ENCODE data around the gene FLII. TPM values are rescaled to one million over a fixed set of nuclear protein-coding genes. Genes with fewer than 3 reads are reported as not detected.

FLII gene
- total and polyA plus RNA-seq, 2 experiments from 2014 or later: 175 to 373 TPM

DNA sequence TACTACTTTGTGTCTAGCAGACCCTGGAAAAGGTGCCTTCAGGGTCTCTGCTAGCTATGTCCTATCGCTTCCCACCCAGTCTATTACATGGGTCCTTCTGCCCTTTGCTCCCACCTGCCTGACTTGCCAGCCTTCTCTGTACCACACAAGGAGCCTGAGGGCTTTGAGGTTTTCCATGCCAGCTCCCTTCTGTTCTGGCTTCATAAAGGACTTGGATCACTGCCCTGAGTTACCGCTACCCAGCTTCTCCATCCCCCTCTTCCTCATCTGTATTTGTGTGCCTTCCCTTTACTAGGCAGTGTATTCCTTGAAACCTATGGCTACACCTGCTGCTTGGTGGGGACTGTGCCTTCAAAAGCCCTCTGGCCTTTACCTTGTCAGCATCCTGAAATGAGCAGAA is 52.7 kb downstream of the FLII start (continued):
- TF ChIP-seq, protein P1, sequence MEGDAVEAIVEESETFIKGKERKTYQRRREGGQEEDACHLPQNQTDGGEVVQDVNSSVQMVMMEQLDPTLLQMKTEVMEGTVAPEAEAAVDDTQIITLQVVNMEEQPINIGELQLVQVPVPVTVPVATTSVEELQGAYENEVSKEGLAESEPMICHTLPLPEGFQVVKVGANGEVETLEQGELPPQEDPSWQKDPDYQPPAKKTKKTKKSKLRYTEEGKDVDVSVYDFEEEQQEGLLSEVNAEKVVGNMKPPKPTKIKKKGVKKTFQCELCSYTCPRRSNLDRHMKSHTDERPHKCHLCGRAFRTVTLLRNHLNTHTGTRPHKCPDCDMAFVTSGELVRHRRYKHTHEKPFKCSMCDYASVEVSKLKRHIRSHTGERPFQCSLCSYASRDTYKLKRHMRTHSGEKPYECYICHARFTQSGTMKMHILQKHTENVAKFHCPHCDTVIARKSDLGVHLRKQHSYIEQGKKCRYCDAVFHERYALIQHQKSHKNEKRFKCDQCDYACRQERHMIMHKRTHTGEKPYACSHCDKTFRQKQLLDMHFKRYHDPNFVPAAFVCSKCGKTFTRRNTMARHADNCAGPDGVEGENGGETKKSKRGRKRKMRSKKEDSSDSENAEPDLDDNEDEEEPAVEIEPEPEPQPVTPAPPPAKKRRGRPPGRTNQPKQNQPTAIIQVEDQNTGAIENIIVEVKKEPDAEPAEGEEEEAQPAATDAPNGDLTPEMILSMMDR (conservative IDR thresholded peaks at IDR 0.05; ENCODE audit: low read depth in 2 of 2): no peak
- TF ChIP-seq STAT1 (IDR thresholded peaks at IDR 0.05; ENCODE audit: unreplicated experiment): no peak
- TF ChIP-seq EZH2 (IDR thresholded peaks at IDR 0.05; ENCODE audit: low read depth, unreplicated experiment): no peak
- TF ChIP-seq ZNF331 (CRISPR knock-in tag; IDR thresholded peaks at IDR 0.05; ENCODE audit: low read depth): no peak
- TF ChIP-seq JUNB (IDR thresholded peaks at IDR 0.05; ENCODE audit: unreplicated experiment): no peak

DNA sequence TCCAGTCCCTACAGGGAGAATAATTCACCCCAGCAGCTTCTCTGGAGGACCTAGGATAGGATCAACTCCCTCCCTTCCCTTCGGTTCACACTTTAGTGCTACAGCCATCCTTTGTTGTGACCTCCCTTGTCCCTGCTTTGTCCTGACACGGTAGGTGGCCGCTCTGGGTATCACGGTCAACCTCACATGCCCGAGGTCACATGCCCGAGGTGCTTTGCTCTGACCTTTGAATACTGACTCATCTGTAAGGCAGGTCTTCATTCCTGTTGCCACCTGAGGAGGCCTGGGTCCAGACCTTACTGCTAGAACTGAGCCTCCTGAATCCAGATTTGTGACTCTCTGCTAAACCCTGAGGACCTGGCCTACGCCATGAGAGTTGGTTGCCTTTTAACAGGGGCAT is 55.2 kb downstream of the FLII start:
- Histone ChIP-seq H3K4me1 (ENCODE audit: insufficient read depth) (no peaks in the 10 kb centered on the region), H4K20me1 (replicated peaks; ENCODE audit: insufficient read depth) (peaks cover 51% of the 10 kb centered on the region), H3K4me3 (no peak overlapping the region), H2AFZ (no peak overlapping the region), H3F3A (replicated peaks; ENCODE audit: low read depth) (0 out of 2 replicates have a peak, but pooled peaks cover 2% of the 10 kb centered on the region), H3K9me2 (ENCODE audit: insufficient read depth) (no peaks in the 10 kb centered on the region), H3K27me3 (ENCODE audit: insufficient read depth) (no peaks in the 10 kb centered on the region), H3K27ac (ENCODE audit: low read depth) (no peak overlapping the region), H3K79me2 (replicated peaks; ENCODE audit: insufficient read depth) (peaks cover 58% of the 10 kb centered on the region), H3K4me2 (no peak overlapping the region), H3K36me3 (ENCODE audit: insufficient read depth) (peaks cover 11% of the 10 kb centered on the region; the same call in 1 of the 2 replicates)
- peaks cover 24% of the 10 kb centered on the region for H3K36me3 Mint-ChIP-seq (ENCODE audit: low read depth)
- no peaks in the 10 kb centered on the region for H3K9me3 Mint-ChIP-seq
- H3K27ac Mint-ChIP-seq: peak overlapping the region; percentile 72; the same call in 1 of the 2 replicates
- ATAC-seq: peak; percentile 85
- no peak for DNase-seq (ENCODE audit: low spot score)
- peaks cover 4% of the 10 kb centered on the region; the same call in 2 of the 3 replicates for H3K4me1 Mint-ChIP-seq
- no peak overlapping the region for H3K4me3 Mint-ChIP-seq
- no peak for TF ChIP-seq JUNB (IDR thresholded peaks at IDR 0.05; ENCODE audit: unreplicated experiment)
- no peak for TF ChIP-seq NANOG (IDR thresholded peaks at IDR 0.05; ENCODE audit: borderline replicate concordance)
- no peak for TF ChIP-seq CREB1 (CRISPR knock-in tag; IDR thresholded peaks at IDR 0.05; ENCODE audit: low read depth)
- TF ChIP-seq EZH2 (IDR thresholded peaks at IDR 0.05; ENCODE audit: low read depth, unreplicated experiment): no peak
- TF ChIP-seq STAT1 (IDR thresholded peaks at IDR 0.05; ENCODE audit: unreplicated experiment): no peak
- no peak for TF ChIP-seq EZH2phosphoT487 (IDR thresholded peaks at IDR 0.05; ENCODE audit: unreplicated experiment)
- no peak for TF ChIP-seq ZNF114 (CRISPR knock-in tag; IDR thresholded peaks at IDR 0.05)
- TF ChIP-seq, protein P1 (conservative IDR thresholded peaks at IDR 0.05; ENCODE audit: low read depth in 2 of 2): no peak
- peaks cover 3% of the 10 kb centered on the region for H3K27me3 Mint-ChIP-seq (ENCODE audit: insufficient read depth, low read depth, poor library complexity)

- no peaks in the 10 kb centered on the region for H3K4me1 ChIP-seq (ENCODE audit: insufficient read depth)
- no peaks in the 10 kb centered on the region for H3K9me3 Mint-ChIP-seq
- no peak overlapping the region for H3K4me3 ChIP-seq
- H3K9me2 ChIP-seq (ENCODE audit: insufficient read depth): no peaks in the 10 kb centered on the region
- no peak overlapping the region for H3K4me2 ChIP-seq
- no peak overlapping the region for H2AFZ ChIP-seq
- peaks cover 80% of the 10 kb centered on the region for H3K79me2 ChIP-seq (replicated peaks; ENCODE audit: insufficient read depth)
- peaks cover 30% of the 10 kb centered on the region for H3K36me3 Mint-ChIP-seq (ENCODE audit: low read depth)
- no peak overlapping the region for H3K27ac Mint-ChIP-seq
- no peak overlapping the region for H3K4me3 Mint-ChIP-seq
- ATAC-seq: no peak
- H3K27me3 Mint-ChIP-seq (ENCODE audit: insufficient read depth, low read depth, poor library complexity): peaks cover 3% of the 10 kb centered on the region
- TF ChIP-seq, protein P2, sequence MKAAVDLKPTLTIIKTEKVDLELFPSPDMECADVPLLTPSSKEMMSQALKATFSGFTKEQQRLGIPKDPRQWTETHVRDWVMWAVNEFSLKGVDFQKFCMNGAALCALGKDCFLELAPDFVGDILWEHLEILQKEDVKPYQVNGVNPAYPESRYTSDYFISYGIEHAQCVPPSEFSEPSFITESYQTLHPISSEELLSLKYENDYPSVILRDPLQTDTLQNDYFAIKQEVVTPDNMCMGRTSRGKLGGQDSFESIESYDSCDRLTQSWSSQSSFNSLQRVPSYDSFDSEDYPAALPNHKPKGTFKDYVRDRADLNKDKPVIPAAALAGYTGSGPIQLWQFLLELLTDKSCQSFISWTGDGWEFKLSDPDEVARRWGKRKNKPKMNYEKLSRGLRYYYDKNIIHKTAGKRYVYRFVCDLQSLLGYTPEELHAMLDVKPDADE (IDR thresholded peaks at IDR 0.05): no peak
- TF ChIP-seq ZNF114 (CRISPR knock-in tag; IDR thresholded peaks at IDR 0.05) (no peak), NANOG (IDR thresholded peaks at IDR 0.05; ENCODE audit: borderline replicate concordance) (no peak)
- H3K4me1 Mint-ChIP-seq: peaks cover 4% of the 10 kb centered on the region; the same call in 2 of the 3 replicates
- no peaks in the 10 kb centered on the region; the same call in 1 of the 2 replicates for H3K36me3 ChIP-seq (ENCODE audit: insufficient read depth)
- no peak overlapping the region for H3K27ac ChIP-seq (ENCODE audit: low read depth)
- no peaks in the 10 kb centered on the region for H3K27me3 ChIP-seq (ENCODE audit: insufficient read depth)
- no peaks in the 10 kb centered on the region for H3F3A ChIP-seq (replicated peaks; ENCODE audit: low read depth)
- DNase-seq (ENCODE audit: low spot score): no peak
- peaks cover 55% of the 10 kb centered on the region for H4K20me1 ChIP-seq (replicated peaks; ENCODE audit: insufficient read depth)
Measured at GRCh38 chr17:18201108-18201507, 57.4 kb downstream of the FLII start.
